Activated T-cell treated with anti-CD3 and anti-CD28 coated beads, Interleukin-2, amount 50 U/mL, for 72 hours (primary cell): Measurements from ENCODE around the gene RBM43. TPM values are rescaled to one million over a fixed set of nuclear protein-coding genes. Genes with fewer than 3 reads are reported as not detected.
A peak's percentile ranks its signal among the peaks of the same experiment; 100 is the strongest.

Source experiments
- ATAC-seq, 2 donors: fragments of 150-1000 bp; cut with Tn5 transposase; replicated peaks in 1 of 2; 2 replicates each; pipeline ENCODE4 v1.10.0; 2021; ENCODE audit warnings: moderate library complexity in 2 of 2, mild to moderate bottlenecking in 1 of 2
- DNase-seq, 2 donors: peaks; one replicate each; pipeline ENCODE4 v3.0.0; 2021 to 2022; ENCODE audit warnings: mixed read lengths in 1 of 2
- H3K27ac Mint-ChIP-seq: one replicate; pipeline ENCODE4 v1.8.0; 2022; ENCODE audit warnings: mild to moderate bottlenecking, moderate library complexity, mixed read lengths
- H3K27me3 Mint-ChIP-seq: one replicate; pipeline ENCODE4 v1.8.0; 2022; ENCODE audit warnings: low read depth, mixed read lengths
- H3K36me3 Mint-ChIP-seq, 2 donors: one replicate each; pipeline ENCODE4 v1.8.0; 2022; ENCODE audit warnings: mixed read lengths in 2 of 2, mild to moderate bottlenecking in 1 of 2; ENCODE audit not compliant: insufficient read depth in 2 of 2
- H3K4me1 Mint-ChIP-seq: one replicate; pipeline ENCODE4 v1.8.0; 2022; ENCODE audit warnings: low read depth, mixed read lengths
- H3K4me3 Mint-ChIP-seq, 2 donors: one replicate each; pipeline ENCODE4 v1.8.0; 2022; ENCODE audit warnings: mild to moderate bottlenecking in 2 of 2, mixed read lengths in 2 of 2, moderate library complexity in 2 of 2
- H3K9me3 Mint-ChIP-seq, 2 donors: one replicate each; pipeline ENCODE4 v1.8.0; 2022; ENCODE audit warnings: mixed read lengths in 2 of 2
- total RNA-seq, 2 donors: library from RNA; stranded (reverse); gene quantifications; one replicate each; pipeline ENCODE4 v1.2.3, GENCODE V29; 2022

The RBM43 gene
- total RNA-seq, 2 donors from 2014 or later, result 5.2 to 5.5 TPM

- ATAC-seq (no peak), DNase-seq (no peak)
- peaks cover 21% of the 10 kb centered on the region for H3K4me1 Mint-ChIP-seq
- peaks cover 6% of the 10 kb centered on the region for H3K27me3 Mint-ChIP-seq
- H3K9me3 Mint-ChIP-seq, result no peaks in the 10 kb centered on the region
- H3K36me3 Mint-ChIP-seq, result peaks cover 0 to 3% of the 10 kb centered on the region in 2 donors
- peak overlapping the region; percentile 97 for H3K27ac Mint-ChIP-seq
- H3K4me3 Mint-ChIP-seq, result peak overlapping the region; percentile 95 to 97
Measured at GRCh38 chr2:151261977-151262291, 271 bp upstream of the RBM43 start.

GRCh38 chr2:151260573-151261230, 961 bp downstream of the RBM43 start:
- ATAC-seq (no peak), DNase-seq (no peak)
- Mint-ChIP-seq H3K36me3 (peaks cover 0 to 3% of the 10 kb centered on the region in 2 donors), H3K27me3 (peaks cover 6% of the 10 kb centered on the region), H3K9me3 (no peaks in the 10 kb centered on the region), H3K4me1 (peaks cover 21% of the 10 kb centered on the region), H3K4me3 (peak overlapping the region; percentile 95 to 97), H3K27ac (peak overlapping the region; percentile 99)

- ATAC-seq (no peak), DNase-seq (no peak)
- Mint-ChIP-seq H3K9me3 (no peaks in the 10 kb centered on the region), H3K4me3 (no peak overlapping the region), H3K36me3 (peaks cover 3 to 5% of the 10 kb centered on the region in 2 donors), H3K4me1 (peaks cover 23% of the 10 kb centered on the region), H3K27ac (no peak overlapping the region), H3K27me3 (no peaks in the 10 kb centered on the region)
Measured at GRCh38 chr2:151258121-151258520, 3.5 kb downstream of the RBM43 start.

- DNase-seq, result no peak
- no peaks in the 10 kb centered on the region for H3K9me3 Mint-ChIP-seq
- peaks cover 4% of the 10 kb centered on the region for H3K4me1 Mint-ChIP-seq
- H3K27me3 Mint-ChIP-seq, result no peaks in the 10 kb centered on the region
- peaks cover 22 to 31% of the 10 kb centered on the region in 2 donors for H3K36me3 Mint-ChIP-seq
- ATAC-seq, result no peak
- no peak overlapping the region for H3K27ac Mint-ChIP-seq
- no peak overlapping the region for H3K4me3 Mint-ChIP-seq
Measured at GRCh38 chr2:151252646-151253045, 9.0 kb downstream of the RBM43 start.

GRCh38 chr2:151251012-151251411, 10.7 kb downstream of the RBM43 start:
- Mint-ChIP-seq H3K27me3 (no peaks in the 10 kb centered on the region), H3K36me3 (peaks cover 23 to 31% of the 10 kb centered on the region in 2 donors)

DNA sequence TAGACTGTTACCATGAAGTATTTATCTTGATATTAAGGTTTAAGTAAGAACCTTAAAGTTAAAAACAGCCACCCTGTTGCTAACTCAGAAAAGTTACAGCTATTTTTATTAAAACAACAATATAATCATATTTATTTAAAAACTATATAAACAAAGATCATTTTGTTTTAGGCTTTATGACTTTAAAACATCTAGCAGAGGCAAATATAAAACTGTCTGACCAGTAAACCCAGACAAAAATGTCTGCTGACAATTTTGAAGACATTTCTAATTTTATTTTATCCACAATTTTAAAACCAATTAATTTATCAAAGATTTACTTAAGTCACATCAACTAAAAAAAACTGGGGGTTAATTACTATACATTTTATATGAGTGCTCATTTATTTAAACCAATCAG, 14.2 kb downstream of the RBM43 start:
- Mint-ChIP-seq H3K36me3 (peaks cover 29 to 36% of the 10 kb centered on the region in 2 donors), H3K4me3 (no peak overlapping the region)
- no peak for ATAC-seq

More at GRCh38 chr2:151251012-151251411, 10.7 kb downstream of the RBM43 start:
- ATAC-seq (no peak), DNase-seq (no peak)
- H3K4me3 Mint-ChIP-seq, result no peak overlapping the region
- H3K9me3 Mint-ChIP-seq, result no peaks in the 10 kb centered on the region
- peaks cover 4% of the 10 kb centered on the region for H3K4me1 Mint-ChIP-seq
- H3K27ac Mint-ChIP-seq, result no peak overlapping the region

GRCh38 chr2:151246152-151246551, 15.5 kb downstream of the RBM43 start:
- H3K27me3 Mint-ChIP-seq, result no peaks in the 10 kb centered on the region
- H3K27ac Mint-ChIP-seq, result no peak overlapping the region
- no peak overlapping the region for H3K4me3 Mint-ChIP-seq
- no peak for ATAC-seq
- DNase-seq, result no peak
- peaks cover 6 to 8% of the 10 kb centered on the region in 2 donors for H3K9me3 Mint-ChIP-seq
- H3K4me1 Mint-ChIP-seq, result no peaks in the 10 kb centered on the region
- peaks cover 29 to 31% of the 10 kb centered on the region in 2 donors for H3K36me3 Mint-ChIP-seq

More for the DNA sequence above, 14.2 kb downstream of the RBM43 start:
- Mint-ChIP-seq H3K9me3 (peaks cover 6 to 8% of the 10 kb centered on the region in 2 donors), H3K27ac (no peak overlapping the region), H3K27me3 (no peaks in the 10 kb centered on the region), H3K4me1 (no peaks in the 10 kb centered on the region)
- DNase-seq, result no peak

- Mint-ChIP-seq H3K27ac (no peak overlapping the region), H3K4me3 (no peak overlapping the region), H3K4me1 (no peaks in the 10 kb centered on the region), H3K36me3 (peaks cover 12 to 13% of the 10 kb centered on the region in 2 donors), H3K27me3 (no peaks in the 10 kb centered on the region), H3K9me3 (peaks cover 6 to 8% of the 10 kb centered on the region in 2 donors)
- DNase-seq (no peak), ATAC-seq (no peak)
Measured at GRCh38 chr2:151243468-151243867, 18.2 kb downstream of the RBM43 start.

GRCh38 chr2:151241224-151241623, 20.4 kb downstream of the RBM43 start:
- peaks cover 10% of the 10 kb centered on the region for H3K4me1 Mint-ChIP-seq
- no peak for DNase-seq
- no peak overlapping the region for H3K4me3 Mint-ChIP-seq
- H3K27me3 Mint-ChIP-seq, result no peaks in the 10 kb centered on the region
- peaks cover 6 to 8% of the 10 kb centered on the region in 2 donors for H3K9me3 Mint-ChIP-seq
- ATAC-seq, result no peak
- H3K27ac Mint-ChIP-seq, result no peak overlapping the region
- peaks cover 8 to 9% of the 10 kb centered on the region in 2 donors for H3K36me3 Mint-ChIP-seq

GRCh38 chr2:151240433-151240832, 21.2 kb downstream of the RBM43 start:
- H3K4me3 Mint-ChIP-seq, result no peak overlapping the region
- H3K4me1 Mint-ChIP-seq, result peaks cover 10% of the 10 kb centered on the region
- no peaks in the 10 kb centered on the region for H3K27me3 Mint-ChIP-seq
- no peak overlapping the region for H3K27ac Mint-ChIP-seq
- peaks cover 5 to 6% of the 10 kb centered on the region in 2 donors for H3K9me3 Mint-ChIP-seq
- ATAC-seq (no peak), DNase-seq (no peak)
- H3K36me3 Mint-ChIP-seq, result peaks cover 4 to 5% of the 10 kb centered on the region in 2 donors

DNA sequence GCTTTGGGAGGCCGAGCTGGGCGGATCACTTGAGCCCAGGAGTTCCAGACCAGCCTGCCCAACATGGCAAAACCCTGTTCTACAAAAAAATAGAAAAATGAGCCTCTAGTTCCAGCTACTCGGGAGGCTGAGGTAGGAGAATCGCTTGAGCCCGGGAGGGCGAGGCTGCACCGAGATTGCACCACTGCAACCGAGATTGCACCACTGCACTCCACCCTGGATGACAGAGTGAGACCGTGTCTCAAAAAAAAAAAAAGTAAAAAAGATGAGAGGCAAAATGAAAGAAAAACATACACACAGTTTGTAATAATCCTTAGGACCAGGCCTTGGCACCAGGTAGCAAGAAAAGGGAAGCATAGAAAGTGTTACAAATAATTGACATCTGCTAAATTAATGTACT, 22.0 kb downstream of the RBM43 start:
- Mint-ChIP-seq H3K27me3 (no peaks in the 10 kb centered on the region), H3K27ac (peak overlapping the region; percentile 19), H3K36me3 (no peaks in the 10 kb centered on the region), H3K4me3 (no peak overlapping the region), H3K4me1 (peaks cover 10% of the 10 kb centered on the region), H3K9me3 (peaks cover 0 to 1% of the 10 kb centered on the region in 2 donors)
- no peak for DNase-seq
- ATAC-seq, result no peak

- Mint-ChIP-seq H3K4me3 (no peak overlapping the region), H3K27me3 (no peaks in the 10 kb centered on the region), H3K9me3 (no peaks in the 10 kb centered on the region), H3K4me1 (peaks cover 10% of the 10 kb centered on the region), H3K27ac (no peak overlapping the region), H3K36me3 (no peaks in the 10 kb centered on the region)
- ATAC-seq (peak; percentile 64 to 65), DNase-seq (peak; percentile 27 to 37)
Measured at GRCh38 chr2:151238527-151239487, 22.9 kb downstream of the RBM43 start.

GRCh38 chr2:151237422-151238025, 24.1 kb downstream of the RBM43 start:
- ATAC-seq, result peak; percentile 64 to 73
- Mint-ChIP-seq H3K9me3 (no peaks in the 10 kb centered on the region), H3K4me3 (no peak overlapping the region), H3K36me3 (no peaks in the 10 kb centered on the region), H3K4me1 (peaks cover 10% of the 10 kb centered on the region), H3K27me3 (no peaks in the 10 kb centered on the region), H3K27ac (no peak overlapping the region)
- peak; percentile 3 to 21 for DNase-seq
